GM12891 (cell line): ENCODE measurements around the gene PYCARD.

Experiments
- PAX5 ChIP-seq: IDR thresholded peaks from 2 replicates; pipeline ENCODE4 v1.6.1; 2011; ENCODE audit warnings: low read length, moderate library complexity, mild to moderate bottlenecking; ENCODE audit not compliant: insufficient read depth, severe bottlenecking
- POLR2A ChIP-seq: IDR thresholded peaks from 2 replicates; pipeline ENCODE4 v1.6.1; 2011; ENCODE audit warnings: low read depth, low read length, control low read depth
- POLR2AphosphoS5 ChIP-seq: IDR thresholded peaks from 2 replicates; pipeline ENCODE4 v1.6.1; 2011; ENCODE audit warnings: low read depth, low read length, control low read depth
- POU2F2 ChIP-seq: IDR thresholded peaks from 2 replicates; pipeline ENCODE4 v1.6.1; 2011; ENCODE audit warnings: low read depth, mild to moderate bottlenecking, control low read depth, low read length, moderate library complexity
- SPI1 ChIP-seq: IDR thresholded peaks from 2 replicates; pipeline ENCODE4 v1.6.1; 2011; ENCODE audit warnings: low read depth, low read length, control low read depth
- TAF1 ChIP-seq: IDR thresholded peaks from 2 replicates; pipeline ENCODE4 v1.6.1; 2011; ENCODE audit warnings: low read depth, low read length, control low read depth

DNA sequence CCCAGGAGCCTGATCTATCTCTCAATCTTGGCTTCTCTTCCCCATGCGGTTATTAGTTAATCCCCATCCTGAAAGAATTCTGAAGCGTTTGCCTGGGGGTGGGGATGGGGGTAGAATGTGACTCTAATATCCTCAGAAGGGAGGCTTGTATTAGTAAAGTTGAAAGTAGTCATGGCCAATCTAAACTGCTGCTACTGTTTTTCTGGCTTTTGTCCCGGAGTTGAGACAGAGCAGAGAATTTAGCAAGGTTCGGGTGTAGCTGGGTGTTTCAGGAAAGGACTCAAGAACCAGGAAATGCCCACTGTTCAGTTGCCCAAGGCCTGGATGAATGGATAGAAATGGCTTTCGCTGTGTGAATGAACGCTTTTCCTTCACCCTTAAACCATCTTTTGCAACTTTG is 39.6 kb upstream of the PYCARD start:
- TF ChIP-seq POLR2A = no peak
- TF ChIP-seq POLR2AphosphoS5 = no peak
- no peak for TF ChIP-seq TAF1
- no peak for TF ChIP-seq POU2F2
- TF ChIP-seq PAX5 = no peak
- no peak for TF ChIP-seq SPI1
